ENCODE measurements around the gene DERL2. TPM values are rescaled to one million over a fixed set of nuclear protein-coding genes. Genes with fewer than 3 reads are reported as not detected.

Gene DERL2
- total and polyA plus RNA-seq, 7 experiments from 2014 or later = 50.2 to 84.4 (median 72.0) TPM

DNA sequence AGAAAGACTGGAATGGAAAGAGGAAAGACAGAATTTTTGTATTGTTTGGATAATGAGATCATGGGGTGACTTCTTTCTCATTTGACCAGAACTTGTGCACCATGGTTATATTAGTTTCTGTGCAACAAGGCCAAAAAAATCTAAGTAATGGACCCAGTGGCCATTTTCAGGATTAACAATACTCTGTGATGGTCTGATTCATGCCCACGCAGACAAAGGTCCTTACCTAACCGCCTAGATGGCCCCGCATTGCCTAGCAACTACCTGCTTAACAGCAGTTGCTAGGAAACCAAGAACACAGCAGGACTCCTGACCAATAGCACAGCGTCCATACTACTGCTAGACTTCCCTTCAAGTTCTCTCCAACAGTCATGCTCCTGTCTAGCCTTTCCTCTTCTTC, 22.8 kb upstream of the DERL2 start:
- CTCF ChIA-PET = no interaction called here
- POLR2A ChIA-PET = interaction anchor here (2.6 kb wide), 1 partner anchor 9 kb away, joined by 9 read pairs; a partner anchor contains a TSS
- Mint-ChIP-seq H3K4me1 (peaks cover 17 to 28% (median 24%) of the 10 kb centered on the region in 7 donors), H3K9me3 (peaks cover 0 to 7% (median 0%) of the 10 kb centered on the region in 11 donors), H3K4me3 (no peak overlapping the region), H3K27ac (peak overlapping the region in 4 of 9 donors; percentile 9 to 75 (median 42)), H3K36me3 (peaks cover 4 to 52% (median 39%) of the 10 kb centered on the region in 5 donors), H3K27me3 (no peaks in the 10 kb centered on the region)
- intact Hi-C loops (cut with micrococcal nuclease) = no loop called here
- Histone ChIP-seq H3K36me3 (ENCODE audit: control insufficient read depth in 2 of 3, insufficient read depth in 3 of 3, low read length in 3 of 3) (peaks cover 0 to 36% (median 0%) of the 10 kb centered on the region in 3 experiments), H3K4me1 (ENCODE audit: control insufficient read depth in 2 of 2, insufficient read depth in 2 of 2, low read length in 2 of 2) (peaks cover 13 to 21% of the 10 kb centered on the region in 2 donors), H3K4me3 (ENCODE audit: low read length) (no peak overlapping the region), H3K27me3 (ENCODE audit: control insufficient read depth in 2 of 2, insufficient read depth in 2 of 2, low read length in 2 of 2) (no peaks in the 10 kb centered on the region), H3K27ac (ENCODE audit: low read depth, low read length) (no peak overlapping the region), H3K9me3 (ENCODE audit: control insufficient read depth in 2 of 3, low read length in 3 of 3) (no peaks in the 10 kb centered on the region)
- ATAC-seq (no peak), DNase-seq (no peak)

DNA sequence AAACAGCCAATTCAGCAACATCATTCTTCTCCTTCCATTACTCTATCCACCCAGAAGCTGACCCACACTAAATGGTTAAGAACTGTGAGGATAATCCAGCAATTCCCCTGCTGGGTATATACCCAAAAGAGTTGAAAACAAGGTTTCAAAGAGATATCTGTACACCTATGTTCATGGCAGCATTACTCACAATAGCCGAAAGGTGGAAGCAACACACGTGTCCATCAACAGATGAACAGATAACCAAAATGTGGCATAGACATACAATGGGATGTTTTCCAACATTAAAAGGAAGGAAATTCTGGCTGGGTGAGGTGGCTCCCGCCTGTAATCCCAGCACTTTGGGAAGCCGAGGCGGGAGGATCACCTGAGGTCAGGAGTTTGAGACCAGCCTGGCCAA, 20.3 kb upstream of the DERL2 start:
- Mint-ChIP-seq H3K27me3 (no peaks in the 10 kb centered on the region), H3K36me3 (peaks cover 7 to 43% (median 24%) of the 10 kb centered on the region in 5 donors), H3K4me3 (no peak overlapping the region), H3K4me1 (peaks cover 0 to 8% (median 4%) of the 10 kb centered on the region in 7 donors), H3K9me3 (peaks cover 0 to 2% (median 0%) of the 10 kb centered on the region in 11 donors), H3K27ac (no peak overlapping the region)
- ChIA-PET POLR2A (interaction anchor here (0.7 kb wide), 1 partner anchor 56 kb away, joined by 3 read pairs; no protein-coding TSS in a partner anchor), CTCF (interaction anchor here (0.7 kb wide), 2 partner anchors 931 to 1671 kb away, joined by 3 read pairs; no protein-coding TSS in a partner anchor)
- H3K36me3 ChIP-seq (ENCODE audit: control insufficient read depth in 2 of 3, insufficient read depth in 3 of 3, low read length in 3 of 3) = peaks cover 0 to 50% (median 0%) of the 10 kb centered on the region in 3 experiments
- no peak overlapping the region for H3K27ac ChIP-seq (ENCODE audit: low read depth, low read length)
- H3K4me3 ChIP-seq (ENCODE audit: low read length) = no peak overlapping the region
- H3K9me3 ChIP-seq (ENCODE audit: control insufficient read depth in 2 of 3, low read length in 3 of 3) = no peaks in the 10 kb centered on the region
- DNase-seq (no peak), ATAC-seq (no peak)
- intact Hi-C loops (cut with micrococcal nuclease) = no loop called here
- peaks cover 0 to under 1% of the 10 kb centered on the region in 2 donors for H3K4me1 ChIP-seq (ENCODE audit: control insufficient read depth in 2 of 2, insufficient read depth in 2 of 2, low read length in 2 of 2)
- H3K27me3 ChIP-seq (ENCODE audit: control insufficient read depth in 2 of 2, insufficient read depth in 2 of 2, low read length in 2 of 2) = no peaks in the 10 kb centered on the region

DNA sequence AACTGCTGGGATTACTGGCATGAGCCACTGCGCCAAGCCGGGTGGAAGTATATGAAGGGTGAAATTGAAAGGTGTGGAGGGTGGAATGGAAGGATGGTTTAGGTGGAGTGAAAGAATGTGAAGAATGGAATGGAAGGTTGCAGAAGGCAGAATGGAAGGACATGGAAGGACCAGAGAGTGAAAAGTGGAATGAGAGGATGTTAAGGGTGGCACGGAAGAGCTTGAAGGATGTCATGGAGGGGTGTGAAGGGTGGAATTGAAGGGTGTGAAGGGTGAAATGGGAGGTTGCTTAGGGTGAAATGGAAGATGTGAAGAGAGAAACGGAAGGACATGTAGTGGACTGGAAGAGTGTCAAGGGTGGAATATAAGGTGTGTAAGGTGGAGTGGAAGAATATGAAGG, 16.6 kb upstream of the DERL2 start:
- ChIA-PET CTCF (no interaction called here), POLR2A (no interaction called here)
- peaks cover 0 to 2% (median 0%) of the 10 kb centered on the region in 5 donors for H3K27me3 Mint-ChIP-seq
- H3K27ac Mint-ChIP-seq = peak overlapping the region in 3 of 9 donors; percentile 21 to 80 (median 29)
- H3K36me3 ChIP-seq (ENCODE audit: control insufficient read depth in 2 of 3, insufficient read depth in 3 of 3, low read length in 3 of 3) = peaks cover 0 to 32% (median 0%) of the 10 kb centered on the region in 3 experiments
- H3K4me3 ChIP-seq (ENCODE audit: low read length) = no peak overlapping the region
- H3K4me3 Mint-ChIP-seq = peak overlapping the region in 1 of 10 donors; percentile 17
- peaks cover 7 to 33% (median 15%) of the 10 kb centered on the region in 5 donors for H3K36me3 Mint-ChIP-seq
- ATAC-seq (no peak), DNase-seq (no peak)
- H3K9me3 Mint-ChIP-seq = peaks cover 0 to 2% (median 0%) of the 10 kb centered on the region in 11 donors
- no peaks in the 10 kb centered on the region for H3K9me3 ChIP-seq (ENCODE audit: control insufficient read depth in 2 of 3, low read length in 3 of 3)
- H3K27ac ChIP-seq (ENCODE audit: low read depth, low read length) = no peak overlapping the region
- intact Hi-C loops (cut with micrococcal nuclease) = loop anchor here in 1 of 2 donors (5.0 kb wide), 2 partner anchors 80 to 1140 kb away; partner anchors contain the start of genes KIAA0753, NLRP1 and TXNDC17
- no peaks in the 10 kb centered on the region for H3K27me3 ChIP-seq (ENCODE audit: control insufficient read depth in 2 of 2, insufficient read depth in 2 of 2, low read length in 2 of 2)
- H3K4me1 Mint-ChIP-seq = peaks cover 7 to 30% (median 24%) of the 10 kb centered on the region in 7 donors
- H3K4me1 ChIP-seq (ENCODE audit: control insufficient read depth in 2 of 2, insufficient read depth in 2 of 2, low read length in 2 of 2) = peaks cover 0 to 6% of the 10 kb centered on the region in 2 donors

DNA sequence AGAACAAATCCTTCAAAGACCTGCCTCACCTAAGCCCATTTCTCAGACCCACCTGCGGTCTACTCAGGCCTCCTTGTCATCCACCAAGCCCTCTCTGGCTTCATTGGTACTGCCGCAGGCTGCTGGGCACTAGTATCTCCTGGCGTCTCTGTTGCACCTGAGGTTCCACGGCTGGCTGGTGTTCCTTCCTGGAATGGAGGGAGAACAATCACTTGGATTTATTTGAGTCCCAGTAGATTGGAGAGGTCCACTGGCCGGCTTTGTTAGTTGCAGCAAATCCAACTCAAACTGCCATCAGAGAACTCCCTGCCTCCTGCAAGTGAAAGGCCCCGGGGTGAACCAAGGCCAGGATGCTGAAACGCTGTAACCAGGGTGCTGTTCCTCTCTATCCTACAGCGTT, 15.7 kb upstream of the DERL2 start:
- DNase-seq = no peak
- Histone ChIP-seq H3K9me3 (ENCODE audit: control insufficient read depth in 2 of 3, low read length in 3 of 3) (no peaks in the 10 kb centered on the region), H3K27me3 (ENCODE audit: control insufficient read depth in 2 of 2, insufficient read depth in 2 of 2, low read length in 2 of 2) (no peaks in the 10 kb centered on the region), H3K27ac (ENCODE audit: low read depth, low read length) (peak overlapping the region; percentile 69), H3K4me1 (ENCODE audit: control insufficient read depth in 2 of 2, insufficient read depth in 2 of 2, low read length in 2 of 2) (peaks cover 0 to 6% of the 10 kb centered on the region in 2 donors), H3K4me3 (ENCODE audit: low read length) (no peak overlapping the region), H3K36me3 (ENCODE audit: control insufficient read depth in 2 of 3, insufficient read depth in 3 of 3, low read length in 3 of 3) (peaks cover 0 to 32% (median 0%) of the 10 kb centered on the region in 3 experiments)
- Mint-ChIP-seq H3K4me1 (peaks cover 7 to 30% (median 24%) of the 10 kb centered on the region in 7 donors), H3K27ac (peak overlapping the region; percentile 23 to 95 (median 78)), H3K36me3 (peaks cover 7 to 30% (median 15%) of the 10 kb centered on the region in 5 donors), H3K9me3 (peaks cover 0 to 2% (median 0%) of the 10 kb centered on the region in 11 donors), H3K4me3 (peak overlapping the region; percentile 51 to 99 (median 86)), H3K27me3 (peaks cover 0 to 3% (median 0%) of the 10 kb centered on the region in 5 donors)
- CTCF ChIA-PET = no interaction called here
- POLR2A ChIA-PET = interaction anchor here (2.7 kb wide), 1 partner anchor 16 kb away, joined by 34 read pairs; the partner anchor contains the start of genes DERL2 and MIS12
- intact Hi-C loops (cut with micrococcal nuclease) = loop anchor here (1.0 to 5.0 kb wide), 4 partner anchors 12 to 1141 kb away; partner anchors contain the start of genes DERL2 (in 2 of the 2), MIS12 (in 2 of the 2), KIAA0753 (in 1 of the 2) and NLRP1 (in 1 of the 2)
- ATAC-seq = no peak

- intact Hi-C loops (cut with micrococcal nuclease) = loop anchor here (1.0 to 5.0 kb wide), 4 partner anchors 13 to 1142 kb away; partner anchors contain the start of genes DERL2 (in 2 of the 2), MIS12 (in 2 of the 2), KIAA0753 (in 1 of the 2) and NLRP1 (in 1 of the 2)
- peaks cover 7 to 30% (median 24%) of the 10 kb centered on the region in 7 donors for H3K4me1 Mint-ChIP-seq
- CTCF ChIA-PET = no interaction called here
Measured at GRCh38 chr17:5500589-5501391, 14.8 kb upstream of the DERL2 start.

GRCh38 chr17:5500247-5500588, 14.2 kb upstream of the DERL2 start:
- peaks cover 0 to 7% (median 0%) of the 10 kb centered on the region in 5 donors for H3K27me3 Mint-ChIP-seq
- CTCF ChIA-PET = interaction anchor here (0.6 kb wide), 1 partner anchor 56 kb away, joined by 3 read pairs; no protein-coding TSS in a partner anchor
- H3K4me1 Mint-ChIP-seq = peaks cover 7 to 30% (median 24%) of the 10 kb centered on the region in 7 donors
- no peak for ATAC-seq
- peak in 2 of 9 donors; percentile 11 to 20 for DNase-seq
- peaks cover 0 to 2% (median 0%) of the 10 kb centered on the region in 11 donors for H3K9me3 Mint-ChIP-seq
- H3K4me3 ChIP-seq (ENCODE audit: low read length) = peak overlapping the region; percentile 45
- intact Hi-C loops (cut with micrococcal nuclease) = loop anchor here in 1 of 2 donors (5.0 kb wide), 2 partner anchors 82 to 1142 kb away; partner anchors contain the start of genes KIAA0753, NLRP1 and TXNDC17
- H3K27ac ChIP-seq (ENCODE audit: low read depth, low read length) = peak overlapping the region; percentile 69
- no peaks in the 10 kb centered on the region for H3K27me3 ChIP-seq (ENCODE audit: control insufficient read depth in 2 of 2, insufficient read depth in 2 of 2, low read length in 2 of 2)
- H3K36me3 ChIP-seq (ENCODE audit: control insufficient read depth in 2 of 3, insufficient read depth in 3 of 3, low read length in 3 of 3) = peaks cover 0 to 24% (median 0%) of the 10 kb centered on the region in 3 experiments
- peaks cover 7 to 26% (median 12%) of the 10 kb centered on the region in 5 donors for H3K36me3 Mint-ChIP-seq
- peak overlapping the region; percentile 91 to 99 (median 97) for H3K4me3 Mint-ChIP-seq
- POLR2A ChIA-PET = interaction anchor here (0.6 to 2.7 kb wide), 7 partner anchors 8 to 81 kb away, joined by 3 to 34 read pairs (median 5); partner anchors contain the start of genes DERL2, MIS12, NUP88 and RPAIN
- H3K9me3 ChIP-seq (ENCODE audit: control insufficient read depth in 2 of 3, low read length in 3 of 3) = no peaks in the 10 kb centered on the region
- H3K27ac Mint-ChIP-seq = peak overlapping the region; percentile 69 to 99 (median 87)
- peaks cover 0 to 6% of the 10 kb centered on the region in 2 donors for H3K4me1 ChIP-seq (ENCODE audit: control insufficient read depth in 2 of 2, insufficient read depth in 2 of 2, low read length in 2 of 2)

More at GRCh38 chr17:5500589-5501391, 14.8 kb upstream of the DERL2 start:
- Mint-ChIP-seq H3K27ac (peak overlapping the region; percentile 69 to 99 (median 88)), H3K9me3 (peaks cover 0 to 2% (median 0%) of the 10 kb centered on the region in 11 donors), H3K4me3 (peak overlapping the region; percentile 91 to 99 (median 97)), H3K36me3 (peaks cover 7 to 29% (median 13%) of the 10 kb centered on the region in 5 donors), H3K27me3 (peaks cover 0 to 7% (median 0%) of the 10 kb centered on the region in 5 donors)
- ATAC-seq (peak; percentile 94), DNase-seq (peak; percentile 54 to 85 (median 75))
- H3K27ac ChIP-seq (ENCODE audit: low read depth, low read length) = peak overlapping the region; percentile 69
- no peaks in the 10 kb centered on the region for H3K27me3 ChIP-seq (ENCODE audit: control insufficient read depth in 2 of 2, insufficient read depth in 2 of 2, low read length in 2 of 2)
- H3K4me1 ChIP-seq (ENCODE audit: control insufficient read depth in 2 of 2, insufficient read depth in 2 of 2, low read length in 2 of 2) = peaks cover 0 to 6% of the 10 kb centered on the region in 2 donors
- no peaks in the 10 kb centered on the region for H3K9me3 ChIP-seq (ENCODE audit: control insufficient read depth in 2 of 3, low read length in 3 of 3)
- POLR2A ChIA-PET = interaction anchor here (0.8 to 2.7 kb wide), 5 partner anchors 9 to 81 kb away, joined by 3 to 34 read pairs (median 6); partner anchors contain the start of genes DERL2, MIS12, NUP88 and RPAIN
- H3K4me3 ChIP-seq (ENCODE audit: low read length) = peak overlapping the region; percentile 45
- peaks cover 0 to 30% (median 0%) of the 10 kb centered on the region in 3 experiments for H3K36me3 ChIP-seq (ENCODE audit: control insufficient read depth in 2 of 3, insufficient read depth in 3 of 3, low read length in 3 of 3)
